MCF 10A (cell line): ENCODE measurements around the gene ABCA8. TPM values are rescaled to one million over a fixed set of nuclear protein-coding genes. Genes with fewer than 3 reads are reported as not detected.
A peak's percentile ranks its signal among the peaks of the same experiment; 100 is the strongest.

Source experiments
- BruUV-seq: library from RNA; stranded (reverse); fragments of 400-500 nt; replicated peaks from 2 replicates; lab custom pipeline; 2021; lab: Mats Ljungman, UMichigan
- CTCF ChIA-PET: fragments of 300-600 bp; sonication (Branson Sonifier 250); formaldehyde crosslinking; extraction: SDS; loops from one replicate; lab custom pipeline; 2021; ENCODE audit warnings: antibody characterized with exemption, inconsistent platforms; lab: Yijun Ruan, JAX
- POLR2A ChIA-PET: fragments of 300-600, 350-650 bp; sonication (Branson Sonifier 250); formaldehyde crosslinking; extraction: SDS; loops from one replicate; lab custom pipeline; 2020; ENCODE audit warnings: antibody characterized with exemption, inconsistent platforms; lab: Yijun Ruan, JAX
- DNase-seq: peaks from one replicate; pipeline ENCODE4 v3.0.0-alpha.2; 2018; ENCODE audit not compliant: unreplicated experiment
- H3K27ac Mint-ChIP-seq: one replicate; pipeline ENCODE4 v1.8.0; 2022; ENCODE audit warnings: mild to moderate bottlenecking, low read depth, mixed read lengths; ENCODE audit not compliant: unreplicated experiment
- H3K27me3 Mint-ChIP-seq: one replicate; pipeline ENCODE4 v1.8.0; 2022; ENCODE audit warnings: mixed read lengths; ENCODE audit not compliant: insufficient read depth, unreplicated experiment
- H3K36me3 Mint-ChIP-seq: one replicate; pipeline ENCODE4 v1.8.0; 2022; ENCODE audit warnings: mild to moderate bottlenecking, moderate library complexity, mixed read lengths; ENCODE audit not compliant: insufficient read depth, unreplicated experiment
- H3K4me1 Mint-ChIP-seq: one replicate; pipeline ENCODE4 v1.8.0; 2022; ENCODE audit warnings: mixed read lengths; ENCODE audit not compliant: insufficient read depth, unreplicated experiment
- H3K4me3 Mint-ChIP-seq: one replicate; pipeline ENCODE4 v1.8.0; 2022; ENCODE audit warnings: mild to moderate bottlenecking, moderate library complexity, mixed read lengths; ENCODE audit not compliant: unreplicated experiment
- H3K9me3 Mint-ChIP-seq: one replicate; pipeline ENCODE4 v1.8.0; 2022; ENCODE audit warnings: mixed read lengths; ENCODE audit not compliant: unreplicated experiment
- CTCF ChIP-seq: fragments of 200-600 bp; IDR thresholded peaks from one replicate; pipeline ENCODE4 v1.8.0; 2022; ENCODE audit warnings: antibody characterized with exemption, mild to moderate bottlenecking; ENCODE audit not compliant: unreplicated experiment
- intact Hi-C: fragments of 100-400 bp; cut with micrococcal nuclease; formaldehyde crosslinking; loops from 2 replicates; pipeline ENCODE4 v1.14.1; 2022
- total RNA-seq: library from RNA; stranded (reverse); gene quantifications from 2 replicates; pipeline ENCODE4 v1.2.3, GENCODE V29; 2022

Gene ABCA8
- total RNA-seq, 1 experiment from 2014 or later = 1.5 TPM

- Mint-ChIP-seq H3K9me3 (peaks cover 7% of the 10 kb centered on the region), H3K4me1 (peaks cover 10% of the 10 kb centered on the region), H3K4me3 (no peak overlapping the region), H3K27ac (no peak overlapping the region), H3K36me3 (no peaks in the 10 kb centered on the region), H3K27me3 (no peaks in the 10 kb centered on the region)
- BruUV-seq = no TSS peak
- no peak for TF ChIP-seq CTCF
- intact Hi-C loops = no loop called here
- CTCF ChIA-PET = no interaction called here
- POLR2A ChIA-PET = interaction anchor here (1.7 kb wide), 1 partner anchor 63 kb away, joined by 3 read pairs; no protein-coding TSS in a partner anchor
- DNase-seq = no peak
Observed at GRCh38 chr17:68870161-68870826, 84.9 kb downstream of the ABCA8 start.

- Mint-ChIP-seq H3K4me3 (no peak overlapping the region), H3K27ac (no peak overlapping the region), H3K36me3 (no peaks in the 10 kb centered on the region), H3K9me3 (peaks cover 6% of the 10 kb centered on the region), H3K27me3 (no peaks in the 10 kb centered on the region), H3K4me1 (peaks cover 10% of the 10 kb centered on the region)
- DNase-seq = peak; percentile 61
- TF ChIP-seq CTCF = no peak
- ChIA-PET POLR2A (interaction anchor here (0.7 to 1.7 kb wide), 4 partner anchors 13 to 65 kb away, joined by 3 to 6 read pairs (median 4); no protein-coding TSS in a partner anchor), CTCF (interaction anchor here (0.6 to 1.2 kb wide), 3 partner anchors 74 to 576 kb away, joined by 3 to 4 read pairs (median 3); no protein-coding TSS in a partner anchor)
- intact Hi-C loops = no loop called here
- BruUV-seq = no TSS peak
Observed at GRCh38 chr17:68868708-68869107, 86.5 kb downstream of the ABCA8 start.

GRCh38 chr17:68867759-68868516 is 87.3 kb downstream of the ABCA8 start:
- H3K36me3 Mint-ChIP-seq = no peaks in the 10 kb centered on the region
- CTCF ChIA-PET = interaction anchor here (0.6 to 1.2 kb wide), 2 partner anchors 73 to 220 kb away, joined by 3 to 4 read pairs; no protein-coding TSS in a partner anchor
- no peak overlapping the region for H3K4me3 Mint-ChIP-seq
- H3K27me3 Mint-ChIP-seq = no peaks in the 10 kb centered on the region
- POLR2A ChIA-PET = interaction anchor here (0.6 to 1.3 kb wide), 4 partner anchors 13 to 603 kb away, joined by 3 to 6 read pairs (median 4); no protein-coding TSS in a partner anchor
- H3K27ac Mint-ChIP-seq = no peak overlapping the region
- peaks cover 10% of the 10 kb centered on the region for H3K4me1 Mint-ChIP-seq
- no peaks in the 10 kb centered on the region for H3K9me3 Mint-ChIP-seq
- BruUV-seq = no TSS peak
- intact Hi-C loops = no loop called here
- no peak for DNase-seq
- no peak for TF ChIP-seq CTCF

GRCh38 chr17:68865584-68865983 is 89.6 kb downstream of the ABCA8 start:
- Mint-ChIP-seq H3K36me3 (no peaks in the 10 kb centered on the region), H3K27me3 (no peaks in the 10 kb centered on the region), H3K27ac (no peak overlapping the region), H3K4me3 (no peak overlapping the region), H3K9me3 (no peaks in the 10 kb centered on the region), H3K4me1 (peaks cover 10% of the 10 kb centered on the region)
- no peak for TF ChIP-seq CTCF
- no peak for DNase-seq
- no TSS peak for BruUV-seq
- ChIA-PET POLR2A (no interaction called here), CTCF (no interaction called here)
- intact Hi-C loops = no loop called here
